AG10803 (cell line): ENCODE results near the gene IPO9.
A peak's percentile ranks its signal among the peaks of the same experiment; 100 is the strongest.
"Not testable (repeated sequence)": the region's sequence is repeated elsewhere in the genome, so short reads cannot be mapped to it uniquely, and the experiment has no call there.

Experiments used
- DNase-seq: peaks from one replicate; pipeline ENCODE4 v3.0.0; 2010; ENCODE audit warnings: low read depth
- H3K4me3 ChIP-seq: 2 replicates; pipeline ENCODE4 v1.5.1; 2011; ENCODE audit warnings: mild to moderate bottlenecking, low read length, control low read depth
- CTCF ChIP-seq: conservative IDR thresholded peaks from 2 replicates; pipeline ENCODE4 v1.5.1; 2011; ENCODE audit warnings: mild to moderate bottlenecking, low read length, control low read depth, inconsistent platforms

Gene IPO9

GRCh38 chr1:201900476-201900875 lies 71.5 kb downstream of the IPO9 start:
- no peak overlapping the region for H3K4me3 ChIP-seq
- TF ChIP-seq CTCF, result no peak
- DNase-seq, result no peak

GRCh38 chr1:201901036-201901435 lies 72.1 kb downstream of the IPO9 start:
- not testable (repeated sequence) for DNase-seq, H3K4me3 ChIP-seq

GRCh38 chr1:201902198-201902597 lies 73.2 kb downstream of the IPO9 start:
- H3K4me3 ChIP-seq, result no peak overlapping the region
- TF ChIP-seq CTCF, result no peak
- DNase-seq, result peak; percentile 49

- peak; percentile 76 for DNase-seq
- no peak overlapping the region for H3K4me3 ChIP-seq
- no peak for TF ChIP-seq CTCF
Measured at GRCh38 chr1:201903135-201903534, 74.2 kb downstream of the IPO9 start.

GRCh38 chr1:201904579-201904978 lies 75.6 kb downstream of the IPO9 start:
- no peak for TF ChIP-seq CTCF
- peak; percentile 95 for DNase-seq
- H3K4me3 ChIP-seq, result no peak overlapping the region; the same call in 1 of the 2 replicates

- TF ChIP-seq CTCF, result no peak
- no peak overlapping the region for H3K4me3 ChIP-seq
- no peak for DNase-seq
Measured at GRCh38 chr1:201905234-201905890, 76.4 kb downstream of the IPO9 start.

- no peak for TF ChIP-seq CTCF
- DNase-seq, result no peak
- H3K4me3 ChIP-seq, result no peak overlapping the region
Measured at GRCh38 chr1:201906336-201906735, 77.4 kb downstream of the IPO9 start.

GRCh38 chr1:201907621-201908020 lies 78.7 kb downstream of the IPO9 start:
- no peak for TF ChIP-seq CTCF
- DNase-seq, result no peak
- H3K4me3 ChIP-seq, result no peak overlapping the region
